ENCODE results near the gene SLC38A9.
A peak's percentile ranks its signal among the peaks of the same experiment; 100 is the strongest.

The SLC38A9 gene

GRCh38 chr5:55645304-55645703 is 66.8 kb downstream of the SLC38A9 start:
- Histone ChIP-seq H3K27ac (ENCODE audit: low read length) (no peak overlapping the region), H3K27me3 (ENCODE audit: low read depth, low read length) (no peaks in the 10 kb centered on the region)

GRCh38 chr5:55638455-55638854 is 73.7 kb downstream of the SLC38A9 start:
- H3K27me3 ChIP-seq (ENCODE audit: low read depth, low read length) = no peaks in the 10 kb centered on the region
- H3K4me1 ChIP-seq (ENCODE audit: control insufficient read depth in 1 of 2, insufficient read depth in 2 of 2, low read length in 2 of 2) = peaks cover 6 to 30% of the 10 kb centered on the region in 2 donors
- no peak overlapping the region for H3K27ac ChIP-seq (ENCODE audit: low read length)

More at GRCh38 chr5:55645304-55645703, 66.8 kb downstream of the SLC38A9 start:
- Histone ChIP-seq H3K4me1 (ENCODE audit: control insufficient read depth in 1 of 2, insufficient read depth in 2 of 2, low read length in 2 of 2) (peaks cover 0 to 12% of the 10 kb centered on the region in 2 donors), H3K4me3 (ENCODE audit: low read depth in 1 of 2, low read length in 2 of 2) (no peak overlapping the region), H3K9me3 (ENCODE audit: control insufficient read depth in 1 of 2, low read length in 2 of 2) (no peaks in the 10 kb centered on the region), H3K36me3 (ENCODE audit: control insufficient read depth in 1 of 2, insufficient read depth in 2 of 2, low read length in 2 of 2) (no peaks in the 10 kb centered on the region)

GRCh38 chr5:55638051-55638450 is 74.1 kb downstream of the SLC38A9 start:
- H3K4me3 ChIP-seq (ENCODE audit: low read depth in 1 of 2, low read length in 2 of 2) = no peak overlapping the region
- H3K4me1 ChIP-seq (ENCODE audit: control insufficient read depth in 1 of 2, insufficient read depth in 2 of 2, low read length in 2 of 2) = peaks cover 6 to 32% of the 10 kb centered on the region in 2 donors
- no peaks in the 10 kb centered on the region for H3K36me3 ChIP-seq (ENCODE audit: control insufficient read depth in 1 of 2, insufficient read depth in 2 of 2, low read length in 2 of 2)
- no peak overlapping the region for H3K27ac ChIP-seq (ENCODE audit: low read length)
- no peaks in the 10 kb centered on the region for H3K9me3 ChIP-seq (ENCODE audit: control insufficient read depth in 1 of 2, low read length in 2 of 2)
- no peaks in the 10 kb centered on the region for H3K27me3 ChIP-seq (ENCODE audit: low read depth, low read length)

More at GRCh38 chr5:55638455-55638854, 73.7 kb downstream of the SLC38A9 start:
- Histone ChIP-seq H3K36me3 (ENCODE audit: control insufficient read depth in 1 of 2, insufficient read depth in 2 of 2, low read length in 2 of 2) (no peaks in the 10 kb centered on the region), H3K9me3 (ENCODE audit: control insufficient read depth in 1 of 2, low read length in 2 of 2) (no peaks in the 10 kb centered on the region), H3K4me3 (ENCODE audit: low read depth in 1 of 2, low read length in 2 of 2) (no peak overlapping the region)

- no peak overlapping the region for H3K4me3 ChIP-seq (ENCODE audit: low read depth in 1 of 2, low read length in 2 of 2)
- peak overlapping the region; percentile 61 for H3K27ac ChIP-seq (ENCODE audit: low read length)
- no peaks in the 10 kb centered on the region for H3K27me3 ChIP-seq (ENCODE audit: low read depth, low read length)
- no peaks in the 10 kb centered on the region for H3K36me3 ChIP-seq (ENCODE audit: control insufficient read depth in 1 of 2, insufficient read depth in 2 of 2, low read length in 2 of 2)
- H3K4me1 ChIP-seq (ENCODE audit: control insufficient read depth in 1 of 2, insufficient read depth in 2 of 2, low read length in 2 of 2) = peaks cover 6 to 38% of the 10 kb centered on the region in 2 donors
- no peaks in the 10 kb centered on the region for H3K9me3 ChIP-seq (ENCODE audit: control insufficient read depth in 1 of 2, low read length in 2 of 2)
These were observed 75.4 kb downstream of the SLC38A9 start for GRCh38 chr5:55636683-55637082.

- no peaks in the 10 kb centered on the region for H3K27me3 ChIP-seq (ENCODE audit: low read depth, low read length)
- H3K27ac ChIP-seq (ENCODE audit: low read length) = peak overlapping the region; percentile 61
- H3K4me1 ChIP-seq (ENCODE audit: control insufficient read depth in 1 of 2, insufficient read depth in 2 of 2, low read length in 2 of 2) = peaks cover 6 to 38% of the 10 kb centered on the region in 2 donors
- H3K9me3 ChIP-seq (ENCODE audit: control insufficient read depth in 1 of 2, low read length in 2 of 2) = no peaks in the 10 kb centered on the region
- H3K4me3 ChIP-seq (ENCODE audit: low read depth in 1 of 2, low read length in 2 of 2) = no peak overlapping the region
- H3K36me3 ChIP-seq (ENCODE audit: control insufficient read depth in 1 of 2, insufficient read depth in 2 of 2, low read length in 2 of 2) = no peaks in the 10 kb centered on the region
These were observed 75.9 kb downstream of the SLC38A9 start for GRCh38 chr5:55636177-55636576.

GRCh38 chr5:55634866-55635265 is 77.3 kb downstream of the SLC38A9 start:
- Histone ChIP-seq H3K9me3 (ENCODE audit: control insufficient read depth in 1 of 2, low read length in 2 of 2) (no peaks in the 10 kb centered on the region), H3K27me3 (ENCODE audit: low read depth, low read length) (no peaks in the 10 kb centered on the region), H3K4me1 (ENCODE audit: control insufficient read depth in 1 of 2, insufficient read depth in 2 of 2, low read length in 2 of 2) (peaks cover 6 to 38% of the 10 kb centered on the region in 2 donors), H3K27ac (ENCODE audit: low read length) (peak overlapping the region; percentile 65), H3K36me3 (ENCODE audit: control insufficient read depth in 1 of 2, insufficient read depth in 2 of 2, low read length in 2 of 2) (no peaks in the 10 kb centered on the region), H3K4me3 (ENCODE audit: low read depth in 1 of 2, low read length in 2 of 2) (no peak overlapping the region)

GRCh38 chr5:55634209-55634805 is 77.8 kb downstream of the SLC38A9 start:
- Histone ChIP-seq H3K4me3 (ENCODE audit: low read depth in 1 of 2, low read length in 2 of 2) (no peak overlapping the region), H3K27ac (ENCODE audit: low read length) (peak overlapping the region; percentile 65), H3K4me1 (ENCODE audit: control insufficient read depth in 1 of 2, insufficient read depth in 2 of 2, low read length in 2 of 2) (peaks cover 6 to 38% of the 10 kb centered on the region in 2 donors), H3K36me3 (ENCODE audit: control insufficient read depth in 1 of 2, insufficient read depth in 2 of 2, low read length in 2 of 2) (no peaks in the 10 kb centered on the region), H3K27me3 (ENCODE audit: low read depth, low read length) (no peaks in the 10 kb centered on the region), H3K9me3 (ENCODE audit: control insufficient read depth in 1 of 2, low read length in 2 of 2) (no peaks in the 10 kb centered on the region)

- Histone ChIP-seq H3K9me3 (ENCODE audit: control insufficient read depth in 1 of 2, low read length in 2 of 2) (no peaks in the 10 kb centered on the region), H3K36me3 (ENCODE audit: control insufficient read depth in 1 of 2, insufficient read depth in 2 of 2, low read length in 2 of 2) (no peaks in the 10 kb centered on the region), H3K4me3 (ENCODE audit: low read depth in 1 of 2, low read length in 2 of 2) (peak overlapping the region in 1 of 2 donors; percentile 5), H3K4me1 (ENCODE audit: control insufficient read depth in 1 of 2, insufficient read depth in 2 of 2, low read length in 2 of 2) (peaks cover 6 to 38% of the 10 kb centered on the region in 2 donors), H3K27ac (ENCODE audit: low read length) (peak overlapping the region; percentile 65), H3K27me3 (ENCODE audit: low read depth, low read length) (no peaks in the 10 kb centered on the region)
These were observed 78.4 kb downstream of the SLC38A9 start for GRCh38 chr5:55633574-55634208.

- Histone ChIP-seq H3K4me1 (ENCODE audit: control insufficient read depth in 1 of 2, insufficient read depth in 2 of 2, low read length in 2 of 2) (peaks cover 0 to 23% of the 10 kb centered on the region in 2 donors), H3K27me3 (ENCODE audit: low read depth, low read length) (no peaks in the 10 kb centered on the region), H3K9me3 (ENCODE audit: control insufficient read depth in 1 of 2, low read length in 2 of 2) (no peaks in the 10 kb centered on the region), H3K36me3 (ENCODE audit: control insufficient read depth in 1 of 2, insufficient read depth in 2 of 2, low read length in 2 of 2) (no peaks in the 10 kb centered on the region), H3K27ac (ENCODE audit: low read length) (no peak overlapping the region), H3K4me3 (ENCODE audit: low read depth in 1 of 2, low read length in 2 of 2) (no peak overlapping the region)
These were observed 82.3 kb downstream of the SLC38A9 start for GRCh38 chr5:55629815-55630214.

GRCh38 chr5:55626790-55627189 is 85.3 kb downstream of the SLC38A9 start:
- Histone ChIP-seq H3K4me1 (ENCODE audit: control insufficient read depth in 1 of 2, insufficient read depth in 2 of 2, low read length in 2 of 2) (peaks cover 0 to 21% of the 10 kb centered on the region in 2 donors), H3K9me3 (ENCODE audit: control insufficient read depth in 1 of 2, low read length in 2 of 2) (no peaks in the 10 kb centered on the region), H3K4me3 (ENCODE audit: low read depth in 1 of 2, low read length in 2 of 2) (no peak overlapping the region), H3K36me3 (ENCODE audit: control insufficient read depth in 1 of 2, insufficient read depth in 2 of 2, low read length in 2 of 2) (no peaks in the 10 kb centered on the region), H3K27me3 (ENCODE audit: low read depth, low read length) (no peaks in the 10 kb centered on the region), H3K27ac (ENCODE audit: low read length) (no peak overlapping the region)

- H3K4me1 ChIP-seq (ENCODE audit: control insufficient read depth in 1 of 2, insufficient read depth in 2 of 2, low read length in 2 of 2) = peaks cover 0 to 30% of the 10 kb centered on the region in 2 donors
- H3K36me3 ChIP-seq (ENCODE audit: control insufficient read depth in 1 of 2, insufficient read depth in 2 of 2, low read length in 2 of 2) = no peaks in the 10 kb centered on the region
- no peak overlapping the region for H3K27ac ChIP-seq (ENCODE audit: low read length)
- no peaks in the 10 kb centered on the region for H3K9me3 ChIP-seq (ENCODE audit: control insufficient read depth in 1 of 2, low read length in 2 of 2)
- no peaks in the 10 kb centered on the region for H3K27me3 ChIP-seq (ENCODE audit: low read depth, low read length)
- H3K4me3 ChIP-seq (ENCODE audit: low read depth in 1 of 2, low read length in 2 of 2) = peak overlapping the region in 1 of 2 donors; percentile 34
These were observed 86.2 kb downstream of the SLC38A9 start for GRCh38 chr5:55625913-55626312.

Data from muscle layer of duodenum (tissue), 2 donors.